Lower leg skin (tissue), 3 donors: Measurements from ENCODE around the gene KRTAP5-10.

Experiments used
- POLR2A ChIP-seq, 2 donors: fragments of 450-650 bp; IDR thresholded peaks; one replicate each; pipeline ENCODE4 v1.6.1; 2016 to 2017; ENCODE audit warnings: antibody characterized with exemption in 2 of 2, mild to moderate bottlenecking in 1 of 2, moderate library complexity in 1 of 2
- TF ChIP-seq, protein P1 (sequence below), 3 donors: fragments of 450-650 bp; IDR thresholded peaks; one replicate each; pipeline ENCODE4 v1.5.1; 2016; ENCODE audit warnings: antibody characterized with exemption in 3 of 3, mild to moderate bottlenecking in 3 of 3, moderate library complexity in 2 of 3

DNA sequence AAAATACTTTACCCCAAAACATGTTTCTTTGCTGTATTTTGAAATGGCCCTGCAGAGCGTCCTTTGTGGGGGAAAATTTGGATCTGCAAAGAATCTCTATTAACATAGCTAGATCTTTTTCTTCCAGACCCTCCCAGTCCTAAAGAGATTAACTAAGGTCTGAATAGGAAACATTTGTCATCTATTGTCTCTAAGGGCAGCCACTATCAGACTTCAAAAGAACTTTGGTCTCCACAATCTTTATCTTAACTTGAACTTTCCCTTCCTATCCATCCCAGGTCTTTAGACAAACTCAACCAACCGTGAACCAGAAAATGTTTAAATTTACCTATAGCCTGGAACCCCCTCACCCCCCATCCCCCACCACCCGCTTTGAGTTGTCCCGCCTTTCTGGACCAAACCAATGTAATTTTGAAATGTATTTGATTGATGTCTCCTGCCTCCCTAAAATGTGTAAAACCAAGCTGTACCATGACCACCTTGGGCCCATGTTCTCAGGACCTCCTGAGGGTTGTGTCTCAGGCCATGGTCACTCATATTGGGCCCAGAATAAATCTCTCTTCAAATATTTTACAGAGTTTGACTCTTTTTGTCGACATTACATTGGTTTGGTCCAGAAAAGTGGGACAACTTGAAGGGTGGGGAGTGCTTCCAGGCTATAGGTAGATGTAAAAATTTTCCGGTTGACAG, 20.7 kb upstream of the KRTAP5-10 start:
- TF ChIP-seq, protein P1, sequence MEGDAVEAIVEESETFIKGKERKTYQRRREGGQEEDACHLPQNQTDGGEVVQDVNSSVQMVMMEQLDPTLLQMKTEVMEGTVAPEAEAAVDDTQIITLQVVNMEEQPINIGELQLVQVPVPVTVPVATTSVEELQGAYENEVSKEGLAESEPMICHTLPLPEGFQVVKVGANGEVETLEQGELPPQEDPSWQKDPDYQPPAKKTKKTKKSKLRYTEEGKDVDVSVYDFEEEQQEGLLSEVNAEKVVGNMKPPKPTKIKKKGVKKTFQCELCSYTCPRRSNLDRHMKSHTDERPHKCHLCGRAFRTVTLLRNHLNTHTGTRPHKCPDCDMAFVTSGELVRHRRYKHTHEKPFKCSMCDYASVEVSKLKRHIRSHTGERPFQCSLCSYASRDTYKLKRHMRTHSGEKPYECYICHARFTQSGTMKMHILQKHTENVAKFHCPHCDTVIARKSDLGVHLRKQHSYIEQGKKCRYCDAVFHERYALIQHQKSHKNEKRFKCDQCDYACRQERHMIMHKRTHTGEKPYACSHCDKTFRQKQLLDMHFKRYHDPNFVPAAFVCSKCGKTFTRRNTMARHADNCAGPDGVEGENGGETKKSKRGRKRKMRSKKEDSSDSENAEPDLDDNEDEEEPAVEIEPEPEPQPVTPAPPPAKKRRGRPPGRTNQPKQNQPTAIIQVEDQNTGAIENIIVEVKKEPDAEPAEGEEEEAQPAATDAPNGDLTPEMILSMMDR (IDR thresholded peaks at IDR 0.05), result no peak
- no peak for TF ChIP-seq POLR2A (IDR thresholded peaks at IDR 0.05)
